Activated CD4-positive, alpha-beta T cell treated with anti-CD3 and anti-CD28 coated beads for 36 hours (primary cell): ENCODE results near the gene NPAS3. TPM values are rescaled to one million over a fixed set of nuclear protein-coding genes. Genes with fewer than 3 reads are reported as not detected.

Experiments used
- ATAC-seq: fragments of 200-7000 bp; cut with Tn5 transposase; one replicate; pipeline ENCODE4 v1.10.0; 2021; ENCODE audit warnings: mild to moderate bottlenecking, moderate library complexity
- CTCF ChIA-PET: fragments of 350-600 bp; sonication (Branson Sonifier 250); formaldehyde crosslinking; loops from one replicate; lab custom pipeline; 2021; ENCODE audit warnings: antibody characterized with exemption; lab: Charles Lee
- POLR2A ChIA-PET: fragments of 350-600 bp; sonication (Branson Sonifier 250); formaldehyde crosslinking; loops from one replicate; lab custom pipeline; 2021; ENCODE audit warnings: antibody characterized with exemption, inconsistent platforms; lab: Charles Lee
- DNase-seq: peaks from one replicate; pipeline ENCODE4 v3.0.0-alpha.2; 2020
- H3K27ac Mint-ChIP-seq: one replicate; pipeline ENCODE4 v1.8.0; 2021; ENCODE audit warnings: mixed read lengths
- H3K27me3 Mint-ChIP-seq: one replicate; pipeline ENCODE4 v1.8.0; 2021; ENCODE audit warnings: mixed read lengths
- H3K36me3 Mint-ChIP-seq: one replicate; pipeline ENCODE4 v1.8.0; 2021; ENCODE audit warnings: low read depth, mixed read lengths
- H3K4me1 Mint-ChIP-seq: one replicate; pipeline ENCODE4 v1.8.0; 2021; ENCODE audit warnings: mixed read lengths
- H3K4me3 Mint-ChIP-seq: one replicate; pipeline ENCODE4 v1.8.0; 2021; ENCODE audit warnings: mild to moderate bottlenecking, moderate library complexity, mixed read lengths
- H3K9me3 Mint-ChIP-seq: one replicate; pipeline ENCODE4 v1.8.0; 2021; ENCODE audit warnings: low read depth, mixed read lengths
- intact Hi-C, 2 experiments: fragments of 100-400 bp; cut with DNase I in 1 of 2; cut with micrococcal nuclease in 1 of 2; formaldehyde crosslinking; loops; one replicate each; pipeline versions ENCODE4 v1.14.2 to v1.15.1; 2022 to 2024; cut with DNase I, micrococcal nuclease
- total RNA-seq, 2 experiments: library from RNA; stranded (reverse); gene quantifications; one replicate each; pipeline ENCODE4 v1.2.3, GENCODE V29; 2021

Gene NPAS3
- total RNA-seq, 2 experiments from 2014 or later, result not detected

DNA sequence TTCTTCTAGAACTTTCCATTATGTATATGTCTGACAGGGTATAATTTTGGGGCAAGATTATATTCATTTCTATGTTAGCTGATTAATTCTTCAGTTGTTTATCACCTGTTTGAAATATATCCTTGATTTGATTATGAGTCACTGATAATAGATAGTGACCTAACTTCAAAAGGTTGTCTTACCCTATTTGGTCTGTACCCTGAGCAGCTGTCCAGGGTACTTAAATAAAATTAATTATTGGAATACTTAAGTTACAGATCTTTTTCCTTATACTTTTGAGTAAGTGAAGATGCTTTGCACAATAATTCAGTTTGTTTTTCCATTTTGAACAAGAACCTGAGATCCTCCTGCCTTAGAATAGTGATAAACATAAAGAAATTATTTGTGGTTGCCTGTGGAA is 13.2 kb upstream of the NPAS3 start:
- Mint-ChIP-seq H3K9me3 (peaks cover 3% of the 10 kb centered on the region), H3K4me1 (no peaks in the 10 kb centered on the region), H3K27me3 (peaks cover 7% of the 10 kb centered on the region), H3K4me3 (no peak overlapping the region), H3K36me3 (no peaks in the 10 kb centered on the region), H3K27ac (no peak overlapping the region)
- DNase-seq (no peak), ATAC-seq (no peak)
- CTCF ChIA-PET, result interaction anchor here (1.0 kb wide), 1 partner anchor 1026 kb away, joined by 3 read pairs; no protein-coding TSS in a partner anchor
- POLR2A ChIA-PET, result no interaction called here
- intact Hi-C loops, result no loop called here

DNA sequence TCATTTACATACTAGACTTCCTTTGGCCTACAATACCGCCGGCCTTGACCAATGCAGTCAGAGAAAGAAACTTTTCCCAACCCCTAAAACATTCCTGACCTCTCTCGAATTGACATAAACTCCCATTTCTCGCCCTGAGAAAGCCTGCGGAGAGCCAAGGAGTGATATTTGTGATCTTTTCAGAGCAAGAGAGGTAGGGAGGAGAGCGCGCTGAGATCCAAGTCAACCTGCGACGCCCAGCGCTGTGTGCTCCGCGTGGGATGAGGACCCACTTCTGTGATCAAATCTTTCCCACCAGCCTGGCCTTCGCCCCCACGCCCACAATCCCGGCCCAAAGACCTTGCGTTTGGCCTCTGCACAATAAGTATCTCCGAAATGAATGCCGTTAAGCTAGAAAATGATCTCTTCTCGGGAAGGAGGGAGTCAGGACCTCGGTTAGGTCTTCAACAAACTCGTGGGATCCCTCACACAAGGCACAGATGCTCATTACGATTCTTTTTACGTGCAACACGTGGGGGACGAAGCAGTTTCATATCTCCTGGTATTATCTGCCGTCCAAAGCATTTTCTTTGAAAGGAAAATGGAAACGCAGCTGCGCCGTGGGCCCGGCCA is 6.3 kb upstream of the NPAS3 start:
- Mint-ChIP-seq H3K27ac (no peak overlapping the region), H3K9me3 (no peaks in the 10 kb centered on the region), H3K36me3 (no peaks in the 10 kb centered on the region), H3K27me3 (peaks cover 44% of the 10 kb centered on the region), H3K4me3 (no peak overlapping the region), H3K4me1 (peaks cover 9% of the 10 kb centered on the region)
- ChIA-PET POLR2A (no interaction called here), CTCF (no interaction called here)
- intact Hi-C loops, result loop anchor here in 1 of 2 experiments (10.0 kb wide), 1 partner anchor 358 kb away; no protein-coding TSS in a partner anchor
- no peak for ATAC-seq
- DNase-seq, result no peak

DNA sequence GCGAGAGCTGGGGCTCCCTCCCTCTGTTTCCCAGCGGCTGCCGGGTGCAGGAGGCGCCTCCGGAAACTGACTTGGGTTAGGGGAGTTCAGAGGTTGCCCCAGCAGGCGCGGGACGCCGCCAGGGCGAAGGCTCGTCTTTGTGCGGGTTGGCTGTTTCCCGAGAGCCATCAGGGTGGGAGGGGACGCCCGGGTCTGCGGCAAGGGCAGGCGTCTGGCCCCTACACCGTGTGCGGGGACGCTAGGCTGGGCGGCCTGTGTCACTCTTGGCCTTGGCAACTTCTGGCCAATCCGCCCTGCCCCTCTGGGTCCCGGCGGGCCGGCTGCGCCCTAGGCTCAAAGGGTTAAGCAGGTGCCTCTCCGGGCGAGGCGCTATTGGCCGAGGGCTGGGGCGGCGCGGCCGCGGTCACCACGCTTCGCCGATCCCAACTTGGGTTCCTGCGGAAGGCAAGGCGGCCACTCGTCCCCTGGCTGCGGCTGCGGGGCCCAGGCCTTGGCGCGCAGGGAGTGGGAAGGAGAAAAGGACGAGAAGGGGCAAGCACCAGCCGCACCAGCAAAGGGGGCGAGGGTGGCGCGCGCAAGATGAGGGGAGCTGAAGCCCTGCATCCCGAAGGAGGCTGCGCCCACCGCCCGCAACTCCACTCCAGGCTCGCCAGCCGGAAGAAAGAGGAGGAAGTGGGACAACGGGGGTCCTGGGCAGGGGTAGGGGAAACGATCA is 5.6 kb upstream of the NPAS3 start:
- H3K27ac Mint-ChIP-seq, result no peak overlapping the region
- intact Hi-C loops, result loop anchor here in 1 of 2 experiments (10.0 kb wide), 1 partner anchor 358 kb away; no protein-coding TSS in a partner anchor
- H3K9me3 Mint-ChIP-seq, result no peaks in the 10 kb centered on the region
- H3K4me1 Mint-ChIP-seq, result peaks cover 10% of the 10 kb centered on the region
- ChIA-PET CTCF (no interaction called here), POLR2A (no interaction called here)
- no peaks in the 10 kb centered on the region for H3K36me3 Mint-ChIP-seq
- peaks cover 46% of the 10 kb centered on the region for H3K27me3 Mint-ChIP-seq
- no peak for ATAC-seq
- no peak overlapping the region for H3K4me3 Mint-ChIP-seq
- DNase-seq, result no peak

DNA sequence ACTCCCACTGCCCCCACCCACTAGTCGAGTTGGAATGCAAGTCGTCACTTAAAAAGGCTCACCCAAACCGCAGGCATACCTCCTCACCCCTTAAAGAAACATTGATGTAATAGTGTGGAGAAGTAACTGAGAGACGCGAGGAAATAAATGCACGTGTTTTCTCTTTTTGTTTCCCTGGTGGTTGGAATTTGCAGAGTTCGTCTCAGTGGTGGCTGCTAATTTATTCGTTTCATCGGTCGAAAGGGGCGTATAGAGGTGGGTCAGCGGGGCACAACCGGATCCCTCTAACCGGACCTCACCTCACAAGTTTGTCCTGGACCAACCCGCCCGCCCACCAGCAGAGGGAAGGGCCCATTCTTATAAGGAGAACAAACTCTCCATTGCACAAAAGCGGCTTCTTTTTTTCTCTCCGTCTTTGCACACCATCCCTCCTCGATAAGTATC is 5.0 kb upstream of the NPAS3 start:
- Mint-ChIP-seq H3K36me3 (no peaks in the 10 kb centered on the region), H3K27me3 (peaks cover 48% of the 10 kb centered on the region), H3K9me3 (no peaks in the 10 kb centered on the region), H3K27ac (no peak overlapping the region), H3K4me1 (peaks cover 12% of the 10 kb centered on the region), H3K4me3 (no peak overlapping the region)
- ChIA-PET CTCF (no interaction called here), POLR2A (no interaction called here)
- ATAC-seq (no peak), DNase-seq (no peak)
- intact Hi-C loops, result loop anchor here in 1 of 2 experiments (10.0 kb wide), 1 partner anchor 359 kb away; no protein-coding TSS in a partner anchor

DNA sequence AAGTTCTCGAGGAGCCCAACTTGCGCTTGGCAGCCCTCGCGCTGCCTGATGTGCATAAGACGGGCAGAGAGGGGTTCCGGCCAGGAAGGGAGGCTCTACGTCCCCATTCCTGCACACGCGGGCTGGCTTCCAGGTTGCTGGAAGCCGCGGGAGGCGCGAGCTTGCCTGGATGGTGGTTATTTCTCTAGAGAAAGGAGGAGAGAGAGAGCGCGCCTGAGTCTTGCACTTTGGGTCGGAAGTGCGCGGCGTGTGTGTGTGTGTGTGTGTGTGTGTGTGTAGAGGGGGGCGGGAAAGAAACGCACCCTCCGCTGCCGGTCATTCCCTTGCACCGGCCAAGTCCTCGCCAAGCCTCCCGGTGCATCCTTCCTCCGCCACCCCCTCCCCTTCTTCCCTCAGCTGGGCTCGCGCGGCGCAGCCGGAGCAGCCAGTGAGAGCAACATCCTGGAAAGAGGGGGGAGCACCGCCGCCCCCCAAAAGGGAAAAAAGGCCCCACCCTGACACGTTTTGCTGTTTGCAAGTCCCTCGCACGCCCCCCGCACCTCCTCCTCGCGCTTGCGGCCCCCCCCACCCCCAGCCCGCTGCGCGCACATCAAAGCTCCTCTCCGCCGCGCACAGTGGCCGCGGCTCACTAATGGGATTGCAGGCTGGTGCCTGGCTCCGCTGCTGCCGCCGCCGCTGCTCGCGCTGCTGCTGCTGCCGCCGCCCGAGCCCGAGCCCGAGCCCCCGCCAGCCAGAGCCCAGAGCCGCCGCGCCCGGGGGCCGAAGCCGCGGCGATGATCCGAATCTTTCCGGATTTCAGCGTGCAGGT is 4.4 kb upstream of the NPAS3 start:
- ATAC-seq (no peak), DNase-seq (peak; percentile 18)
- Mint-ChIP-seq H3K27me3 (peaks cover 45% of the 10 kb centered on the region), H3K9me3 (no peaks in the 10 kb centered on the region), H3K36me3 (no peaks in the 10 kb centered on the region), H3K4me3 (no peak overlapping the region), H3K4me1 (peaks cover 12% of the 10 kb centered on the region), H3K27ac (no peak overlapping the region)
- CTCF ChIA-PET, result no interaction called here
- intact Hi-C loops, result loop anchor here in 1 of 2 experiments (10.0 kb wide), 1 partner anchor 359 kb away; no protein-coding TSS in a partner anchor
- POLR2A ChIA-PET, result no interaction called here

DNA sequence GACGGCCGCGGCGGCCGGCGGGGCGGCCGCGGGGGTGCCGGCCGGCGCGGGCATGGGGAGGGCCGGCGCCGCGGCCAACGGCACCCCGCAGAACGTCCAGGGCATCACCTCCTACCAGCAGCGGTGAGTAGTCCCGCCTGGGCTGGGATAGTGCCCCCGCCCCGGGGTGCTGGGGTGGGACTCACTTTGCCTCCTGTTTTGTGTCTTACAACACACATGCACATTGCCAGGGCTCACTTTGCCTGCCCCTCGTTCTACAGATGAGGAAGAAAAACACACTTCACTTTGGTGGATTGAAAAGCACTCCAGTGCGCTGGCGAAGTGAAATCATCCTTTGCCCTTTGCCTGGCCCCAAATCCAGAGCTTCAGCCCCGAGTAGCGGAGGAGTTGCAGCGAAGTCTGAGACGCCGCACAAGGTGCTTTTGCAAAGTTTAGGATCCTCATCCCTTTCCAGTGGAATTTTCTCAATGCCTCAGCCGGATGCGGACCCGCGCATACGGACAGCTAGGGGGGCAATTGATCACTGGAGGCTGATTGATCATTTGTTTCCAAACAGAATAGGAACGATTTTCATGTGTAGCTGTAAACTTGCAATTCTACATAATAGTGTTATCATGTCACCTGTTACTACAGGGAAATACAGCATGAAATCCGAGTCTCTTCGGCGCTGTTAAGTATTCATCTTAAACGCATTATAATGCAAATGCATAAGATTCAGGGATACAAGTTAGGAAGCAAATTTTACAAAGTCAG is 3.6 kb upstream of the NPAS3 start:
- ChIA-PET CTCF (no interaction called here), POLR2A (no interaction called here)
- Mint-ChIP-seq H3K9me3 (no peaks in the 10 kb centered on the region), H3K4me3 (no peak overlapping the region), H3K4me1 (peaks cover 15% of the 10 kb centered on the region), H3K27me3 (peaks cover 50% of the 10 kb centered on the region), H3K36me3 (peaks cover 2% of the 10 kb centered on the region), H3K27ac (no peak overlapping the region)
- intact Hi-C loops, result loop anchor here (5.0 to 10.0 kb wide), 2 partner anchors 360 to 743 kb away; no protein-coding TSS in a partner anchor
- ATAC-seq, result no peak
- DNase-seq, result no peak

DNA sequence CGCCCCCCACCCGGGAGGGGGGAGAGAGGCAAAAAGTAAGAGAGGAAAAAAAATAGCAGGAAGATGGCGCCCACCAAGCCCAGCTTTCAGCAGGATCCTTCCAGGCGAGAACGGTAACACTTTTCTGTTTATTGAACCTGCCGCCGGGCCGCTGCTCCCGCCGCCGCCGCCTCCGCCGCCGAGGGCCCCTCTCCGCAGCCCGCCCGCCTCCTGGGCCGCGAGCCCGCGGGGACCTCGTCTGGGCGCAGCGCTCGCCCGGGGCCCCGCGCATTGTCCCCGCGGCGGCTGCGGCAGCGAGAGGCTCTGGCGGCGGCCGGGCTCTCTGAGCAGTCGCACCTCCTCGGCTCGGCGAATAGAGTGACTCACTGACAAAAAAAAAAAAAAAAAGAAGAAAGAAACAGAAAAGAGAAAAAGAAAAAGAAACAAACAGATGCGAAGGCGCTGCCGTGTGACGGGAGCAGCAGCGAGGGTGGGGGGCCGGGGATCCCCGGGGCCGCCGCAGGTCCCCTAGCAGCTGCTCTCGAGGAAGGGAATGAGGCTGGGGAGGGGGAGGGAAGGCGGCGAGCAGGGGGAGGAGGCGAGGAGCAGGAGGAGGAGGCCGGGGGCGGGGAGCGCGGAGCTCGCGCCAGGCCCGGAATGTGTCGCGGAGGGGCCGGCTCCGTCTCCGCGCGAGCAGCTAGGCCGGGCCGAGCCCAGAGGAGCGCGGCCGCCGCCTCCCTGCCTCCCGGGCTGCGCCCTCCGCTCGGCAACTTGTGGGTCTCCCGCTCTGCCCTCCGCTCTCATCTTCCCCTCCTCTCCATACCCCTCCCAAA is 781 bp downstream of the NPAS3 start:
- CTCF ChIA-PET, result no interaction called here
- POLR2A ChIA-PET, result no interaction called here
- H3K4me1 Mint-ChIP-seq, result peaks cover 10% of the 10 kb centered on the region
- H3K27me3 Mint-ChIP-seq, result peaks cover 47% of the 10 kb centered on the region
- peaks cover 2% of the 10 kb centered on the region for H3K36me3 Mint-ChIP-seq
- DNase-seq, result peak; percentile 57
- H3K27ac Mint-ChIP-seq, result no peak overlapping the region
- no peaks in the 10 kb centered on the region for H3K9me3 Mint-ChIP-seq
- peak; percentile 83 for ATAC-seq
- H3K4me3 Mint-ChIP-seq, result peak overlapping the region; percentile 65
- intact Hi-C loops, result loop anchor here (5.0 to 10.0 kb wide), 2 partner anchors 365 to 747 kb away; no protein-coding TSS in a partner anchor

DNA sequence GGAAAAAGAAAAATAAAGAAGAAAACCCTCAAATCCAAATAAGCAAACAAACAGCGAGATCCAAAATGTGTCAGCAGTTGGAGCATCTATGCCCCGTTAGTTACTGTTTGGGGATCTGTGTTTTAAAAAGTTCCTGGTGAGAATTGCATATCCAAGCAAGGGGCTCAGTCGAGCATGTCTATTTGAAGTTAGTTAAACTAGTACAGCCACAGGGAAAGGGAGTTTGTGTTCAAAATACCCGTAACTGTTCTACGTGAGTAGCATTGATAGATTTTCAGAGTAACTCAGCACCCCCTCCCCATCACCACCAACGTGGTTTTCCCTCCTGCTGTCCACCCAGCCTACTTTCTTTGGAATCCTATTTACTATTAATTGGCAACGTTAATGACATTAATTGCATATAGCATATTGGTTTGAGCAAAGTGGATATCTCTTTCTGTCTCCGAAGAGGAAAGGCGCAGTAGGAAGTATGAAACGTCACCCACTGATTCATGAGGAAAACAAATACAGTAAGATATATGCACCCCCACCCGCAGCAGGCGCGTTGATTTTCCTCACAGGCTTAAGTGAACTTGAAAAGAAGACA is 1.5 kb downstream of the NPAS3 start:
- POLR2A ChIA-PET, result no interaction called here

DNA sequence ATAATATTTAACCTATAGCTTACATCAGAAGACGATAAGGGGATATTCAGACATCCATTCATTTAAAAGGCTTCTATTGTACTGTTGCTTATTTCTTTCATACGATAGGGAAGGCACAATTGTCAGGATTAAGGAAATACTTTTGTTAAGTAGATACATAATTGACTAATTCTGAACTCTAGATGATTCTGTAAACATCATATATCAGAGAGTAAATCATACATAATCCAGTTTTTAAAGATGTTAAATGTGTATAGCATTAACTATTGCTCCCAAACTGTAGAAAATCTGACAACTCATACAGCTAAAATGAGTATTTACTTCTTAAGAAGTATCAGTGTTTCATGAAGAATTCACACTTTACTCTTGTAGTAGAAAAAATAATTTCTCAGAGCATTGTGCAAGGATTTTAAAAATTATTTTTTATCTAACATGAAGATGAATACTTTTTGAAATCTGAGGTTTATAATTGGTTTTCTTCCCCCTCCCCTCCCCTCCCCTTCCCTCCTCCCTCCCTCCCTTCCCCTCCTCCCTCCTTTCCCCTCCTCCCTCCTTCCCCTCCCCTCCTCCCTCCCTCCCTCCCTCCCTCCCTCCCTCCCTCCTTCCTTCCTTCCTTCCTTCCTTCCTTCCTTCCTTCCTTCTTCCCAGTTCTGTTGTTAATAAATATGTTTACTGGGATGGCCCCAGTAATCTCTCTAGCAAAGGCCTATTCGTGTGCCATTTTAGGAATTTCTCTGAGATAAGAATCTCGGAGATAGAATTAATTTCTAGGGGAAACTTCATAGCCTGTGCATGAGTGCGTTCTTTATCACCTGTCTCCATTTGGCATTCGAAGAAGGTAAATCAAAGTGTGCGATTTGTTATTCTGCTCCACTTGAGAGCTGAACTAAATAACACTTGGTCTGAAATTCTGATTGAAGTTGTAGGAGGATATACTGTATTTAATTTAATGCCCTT is 2.3 kb downstream of the NPAS3 start:
- ChIA-PET POLR2A (no interaction called here), CTCF (no interaction called here)
- Mint-ChIP-seq H3K27ac (no peak overlapping the region), H3K4me1 (peaks cover 6% of the 10 kb centered on the region), H3K4me3 (no peak overlapping the region), H3K36me3 (peaks cover 2% of the 10 kb centered on the region), H3K27me3 (peaks cover 42% of the 10 kb centered on the region), H3K9me3 (no peaks in the 10 kb centered on the region)
- no peak for ATAC-seq
- DNase-seq, result no peak
- intact Hi-C loops, result no loop called here

More for the DNA sequence above, 1.5 kb downstream of the NPAS3 start:
- ATAC-seq, result no peak
- Mint-ChIP-seq H3K4me3 (peak overlapping the region; percentile 65), H3K4me1 (peaks cover 9% of the 10 kb centered on the region), H3K36me3 (peaks cover 2% of the 10 kb centered on the region), H3K27ac (no peak overlapping the region), H3K27me3 (peaks cover 47% of the 10 kb centered on the region), H3K9me3 (no peaks in the 10 kb centered on the region)
- CTCF ChIA-PET, result no interaction called here
- DNase-seq, result no peak
- intact Hi-C loops, result no loop called here
